Colonic mucosa (tissue), 4 donors: Measurements from ENCODE around the gene FAM50A. TPM values are rescaled to one million over a fixed set of nuclear protein-coding genes. Genes with fewer than 3 reads are reported as not detected.

Source experiments
- DNase-seq: peaks from one replicate; pipeline ENCODE4 v3.0.0-alpha.2; 2020
- H3K27ac ChIP-seq: fragments of 200-600 bp; one replicate; pipeline ENCODE4 v1.8.0; 2021
- H3K27me3 ChIP-seq: fragments of 200-600 bp; one replicate; pipeline ENCODE4 v1.8.0; 2021
- H3K36me3 ChIP-seq: fragments of 200-600 bp; one replicate; pipeline ENCODE4 v1.8.0; 2021
- H3K4me1 ChIP-seq: fragments of 200-600 bp; one replicate; pipeline ENCODE4 v1.8.0; 2021; ENCODE audit warnings: mild to moderate bottlenecking
- H3K4me3 ChIP-seq: fragments of 200-600 bp; one replicate; pipeline ENCODE4 v1.8.0; 2021
- H3K9ac ChIP-seq, 2 donors: one replicate each; pipeline ENCODE4 v1.7.0; 2013; ENCODE audit warnings: control low read depth in 2 of 2, low read depth in 2 of 2, low read length in 2 of 2
- H3K9me3 ChIP-seq: fragments of 200-600 bp; one replicate; pipeline ENCODE4 v1.8.0; 2021
- intact Hi-C: fragments of 100-400 bp; cut with DNase I; formaldehyde crosslinking; loops from one replicate; pipeline ENCODE4 v1.14.1; 2022
- total RNA-seq, 2 donors: library from RNA; stranded (reverse); fragmentation: NEBNext Ultra II Directional in 1 of 2; extraction: Animal tissue kit (Norgen Biotek cat#: 25700) in 1 of 2; gene quantifications; one replicate each; pipeline ENCODE4 v1.2.1, GENCODE V29; 2021
- TF ChIP-seq, protein P1 (sequence below): fragments of 200-600 bp; IDR thresholded peaks from one replicate; pipeline ENCODE4 v1.8.0; 2022; ENCODE audit warnings: antibody characterized with exemption, mild to moderate bottlenecking
- donor health status: healthy.
- donor health status: DM: no; HTN: no; CAD: no.
- donor health status: DM: no; HTN: no; CAD: no.

FAM50A gene
- total RNA-seq, 2 donors from 2014 or later = 41.9 to 60.1 TPM

DNA sequence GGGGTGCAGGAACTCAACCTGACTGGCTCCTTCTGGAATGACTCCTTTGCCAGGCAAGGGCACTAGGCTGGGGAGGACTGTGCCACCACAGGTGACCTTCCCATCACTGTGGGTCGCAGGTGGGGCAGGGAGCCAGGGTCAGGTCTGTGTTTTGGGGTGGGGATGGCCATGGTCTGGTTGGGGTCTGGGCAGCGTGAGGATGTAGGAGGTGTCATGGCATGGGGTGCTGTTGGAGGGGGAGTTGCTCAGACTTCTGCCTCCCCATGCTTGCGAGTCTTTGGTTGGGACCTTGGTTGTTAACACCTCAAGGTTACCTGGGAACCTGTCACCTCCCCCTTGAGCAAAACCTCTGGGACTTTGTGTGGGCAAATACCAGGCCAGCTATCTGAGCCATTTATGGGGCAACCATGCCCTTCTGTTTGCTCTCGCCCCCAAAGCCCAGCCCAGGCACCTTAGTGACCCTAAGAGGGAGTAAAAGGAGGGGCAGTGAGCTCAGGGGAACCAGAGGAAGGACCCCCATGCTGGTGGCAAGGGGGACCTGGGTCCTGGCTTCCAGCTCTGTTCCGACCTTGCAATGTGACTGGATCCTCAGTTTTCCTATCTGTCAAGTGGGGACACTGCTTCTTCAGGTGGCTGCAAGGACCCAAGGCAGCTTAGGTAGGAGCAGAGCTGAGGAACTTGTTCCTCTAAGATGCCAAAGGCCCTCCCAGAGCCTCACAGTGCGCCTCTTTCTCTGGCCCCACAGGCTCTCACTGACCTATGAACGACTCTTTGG lies 9.4 kb upstream of the FAM50A start:
- Histone ChIP-seq H3K27me3 (no peaks in the 10 kb centered on the region), H3K27ac (no peak overlapping the region), H3K9ac (no peak overlapping the region), H3K36me3 (no peaks in the 10 kb centered on the region), H3K9me3 (no peaks in the 10 kb centered on the region), H3K4me1 (no peaks in the 10 kb centered on the region), H3K4me3 (no peak overlapping the region)
- intact Hi-C loops = no loop called here
- TF ChIP-seq, protein P1, sequence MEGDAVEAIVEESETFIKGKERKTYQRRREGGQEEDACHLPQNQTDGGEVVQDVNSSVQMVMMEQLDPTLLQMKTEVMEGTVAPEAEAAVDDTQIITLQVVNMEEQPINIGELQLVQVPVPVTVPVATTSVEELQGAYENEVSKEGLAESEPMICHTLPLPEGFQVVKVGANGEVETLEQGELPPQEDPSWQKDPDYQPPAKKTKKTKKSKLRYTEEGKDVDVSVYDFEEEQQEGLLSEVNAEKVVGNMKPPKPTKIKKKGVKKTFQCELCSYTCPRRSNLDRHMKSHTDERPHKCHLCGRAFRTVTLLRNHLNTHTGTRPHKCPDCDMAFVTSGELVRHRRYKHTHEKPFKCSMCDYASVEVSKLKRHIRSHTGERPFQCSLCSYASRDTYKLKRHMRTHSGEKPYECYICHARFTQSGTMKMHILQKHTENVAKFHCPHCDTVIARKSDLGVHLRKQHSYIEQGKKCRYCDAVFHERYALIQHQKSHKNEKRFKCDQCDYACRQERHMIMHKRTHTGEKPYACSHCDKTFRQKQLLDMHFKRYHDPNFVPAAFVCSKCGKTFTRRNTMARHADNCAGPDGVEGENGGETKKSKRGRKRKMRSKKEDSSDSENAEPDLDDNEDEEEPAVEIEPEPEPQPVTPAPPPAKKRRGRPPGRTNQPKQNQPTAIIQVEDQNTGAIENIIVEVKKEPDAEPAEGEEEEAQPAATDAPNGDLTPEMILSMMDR = no peak
- DNase-seq = no peak

DNA sequence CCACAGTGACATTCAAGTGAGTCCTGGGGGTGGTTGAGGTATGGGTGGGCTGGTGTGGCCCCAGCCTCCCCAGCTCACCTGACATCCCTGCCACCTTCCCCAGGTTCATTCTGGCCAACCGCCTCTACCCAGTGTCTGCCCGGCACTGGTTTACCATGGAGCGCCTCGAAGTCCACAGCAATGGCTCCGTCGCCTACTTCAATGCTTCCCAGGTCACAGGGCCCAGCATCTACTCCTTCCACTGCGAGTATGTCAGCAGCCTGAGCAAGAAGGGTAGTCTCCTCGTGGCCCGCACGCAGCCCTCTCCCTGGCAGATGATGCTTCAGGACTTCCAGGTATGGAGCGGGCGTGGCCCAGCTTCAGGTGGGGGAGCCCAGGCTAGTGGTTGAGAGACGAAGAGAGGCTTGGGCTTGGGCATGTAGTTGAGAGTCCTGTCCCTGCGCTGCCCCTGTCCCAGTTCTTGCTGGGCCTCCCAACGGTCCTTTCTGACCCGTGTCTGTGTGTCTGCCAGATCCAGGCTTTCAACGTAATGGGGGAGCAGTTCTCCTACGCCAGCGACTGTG lies 8.7 kb upstream of the FAM50A start:
- Histone ChIP-seq H3K4me3 (no peak overlapping the region), H3K4me1 (no peaks in the 10 kb centered on the region), H3K36me3 (no peaks in the 10 kb centered on the region), H3K9me3 (no peaks in the 10 kb centered on the region), H3K9ac (no peak overlapping the region), H3K27ac (no peak overlapping the region), H3K27me3 (no peaks in the 10 kb centered on the region)
- TF ChIP-seq, protein P1 = no peak
- intact Hi-C loops = no loop called here
- no peak for DNase-seq

DNA sequence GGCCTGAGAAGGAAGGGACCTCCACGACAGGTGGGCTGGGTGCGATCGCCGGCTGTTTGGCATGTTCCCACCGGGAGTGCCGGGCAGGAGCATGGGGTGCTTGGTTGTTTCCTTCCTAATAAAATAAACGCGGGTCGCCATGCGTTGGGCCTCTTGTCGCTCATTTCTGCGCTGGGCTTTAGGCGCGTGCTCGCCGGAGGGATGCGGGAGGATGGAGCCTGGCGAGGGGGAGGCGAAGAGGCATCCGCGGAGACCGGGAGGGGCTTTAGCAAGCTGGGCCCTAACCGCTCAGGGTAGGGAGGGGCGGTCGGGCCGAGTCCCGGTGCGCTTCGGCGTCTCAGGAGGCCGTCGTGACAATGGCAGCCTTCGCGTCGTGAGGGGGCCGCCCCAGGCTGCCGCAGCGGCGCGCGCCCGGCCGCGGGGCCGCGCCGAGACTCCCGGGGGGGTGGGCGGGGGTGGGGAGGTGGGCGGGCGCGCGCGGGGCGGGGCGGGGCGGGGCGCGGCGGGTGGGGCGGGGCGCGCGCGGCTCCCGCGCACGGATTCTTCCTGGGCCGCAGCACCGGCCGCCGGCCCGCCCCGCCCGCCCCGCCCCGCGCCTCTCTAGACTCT lies 7.5 kb upstream of the FAM50A start:
- intact Hi-C loops = no loop called here
- DNase-seq = no peak
- no peaks in the 10 kb centered on the region for H3K36me3 ChIP-seq
- H3K4me1 ChIP-seq = no peaks in the 10 kb centered on the region
- H3K9ac ChIP-seq = peak overlapping the region; percentile 49 to 63
- no peaks in the 10 kb centered on the region for H3K27me3 ChIP-seq
- no peaks in the 10 kb centered on the region for H3K9me3 ChIP-seq
- peak overlapping the region; percentile 67 for H3K4me3 ChIP-seq
- TF ChIP-seq, protein P1 = no peak
- H3K27ac ChIP-seq = peak overlapping the region; percentile 69

DNA sequence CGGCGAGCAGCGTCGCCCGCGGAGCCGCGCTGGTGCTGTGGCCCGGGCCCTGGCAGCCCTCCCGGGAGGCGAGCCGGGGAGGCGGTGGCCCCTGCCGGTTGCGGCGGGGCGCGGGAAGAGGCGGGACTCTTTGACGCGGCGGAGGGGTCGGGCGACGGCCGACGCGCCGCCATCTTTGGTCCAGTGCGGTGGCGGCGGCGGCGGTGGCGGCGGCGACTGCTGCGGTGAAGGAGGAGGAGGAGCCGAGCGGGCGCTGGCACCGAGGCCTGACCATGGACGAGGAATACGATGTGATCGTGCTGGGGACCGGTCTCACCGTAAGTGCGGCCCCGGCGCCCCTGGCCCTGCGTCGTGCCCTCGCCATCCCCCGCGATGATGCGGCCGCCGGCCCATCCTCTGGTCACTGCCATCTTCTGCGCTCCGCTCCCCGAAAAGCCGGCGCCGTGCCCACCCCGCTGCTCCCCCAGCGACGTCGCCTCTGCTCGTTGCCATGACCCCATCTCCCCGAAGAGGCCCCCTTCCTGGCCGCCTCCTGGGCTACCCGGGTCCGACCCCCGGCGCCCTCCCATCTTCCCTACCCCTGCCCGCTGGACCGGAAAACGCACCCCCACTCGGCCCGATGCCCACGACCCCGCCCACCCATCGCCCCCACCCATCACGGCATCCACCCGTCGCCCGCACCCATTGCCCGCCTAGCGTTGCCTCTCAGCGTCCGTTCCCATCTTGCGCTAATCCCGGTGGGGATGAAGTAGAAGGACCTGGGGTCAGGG lies 6.8 kb upstream of the FAM50A start, which contains the start of gene GDI1:
Gene GDI1 (plus strand): TSS at position 172 of the 770 bp plus-strand sequence. CDS start 101 bp downstream, at position 273.
- no peak for DNase-seq
- peak within 1 kb of the TSS; percentile 49 to 63 for H3K9ac ChIP-seq
- H3K4me1 ChIP-seq = no peaks in the 10 kb centered on the region
- no peaks in the 10 kb centered on the region for H3K9me3 ChIP-seq
- H3K27ac ChIP-seq = peak within 1 kb of the TSS; percentile 69
- intact Hi-C loops = no loop called here
- no peaks in the 10 kb centered on the region for H3K27me3 ChIP-seq
- peak within 1 kb of the TSS; percentile 67 for H3K4me3 ChIP-seq
- no peaks in the 10 kb centered on the region for H3K36me3 ChIP-seq
- TF ChIP-seq, protein P1 = no peak
